Measurements from ENCODE around the gene KLF18. TPM values are rescaled to one million over a fixed set of nuclear protein-coding genes. Genes with fewer than 3 reads are reported as not detected.

Gene KLF18
- total RNA-seq, 1 experiment from 2014 or later = not detected

- Histone ChIP-seq H3K79me2 (ENCODE audit: low read depth) (no peaks in the 10 kb centered on the region), H3K9me3 (ENCODE audit: insufficient read depth, low read depth) (no peaks in the 10 kb centered on the region), H3K36me3 (ENCODE audit: low read depth) (no peaks in the 10 kb centered on the region), H3K4me1 (replicated peaks; ENCODE audit: insufficient read depth) (no peaks in the 10 kb centered on the region), H4K20me1 (ENCODE audit: insufficient read depth) (no peaks in the 10 kb centered on the region), H3K27ac (no peak overlapping the region), H3K4me3 (no peak overlapping the region), H3K9me2 (ENCODE audit: insufficient read depth) (no peaks in the 10 kb centered on the region), H3K4me2 (no peak overlapping the region), H3F3A (ENCODE audit: insufficient read depth, low read depth) (no peaks in the 10 kb centered on the region), H2AFZ (no peak overlapping the region), H3K27me3 (ENCODE audit: insufficient read depth, low read depth) (no peaks in the 10 kb centered on the region)
- POLR2A ChIA-PET (ENCODE audit: unreplicated experiment) = no interaction called here
- intact Hi-C loops (cut with micrococcal nuclease; ENCODE audit: unreplicated experiment) = no loop called here
- BruUV-seq (replicated peaks) = no TSS peak
- DNase-seq = no peak
- CTCF ChIA-PET = no interaction called here
- TF ChIP-seq, protein P1, sequence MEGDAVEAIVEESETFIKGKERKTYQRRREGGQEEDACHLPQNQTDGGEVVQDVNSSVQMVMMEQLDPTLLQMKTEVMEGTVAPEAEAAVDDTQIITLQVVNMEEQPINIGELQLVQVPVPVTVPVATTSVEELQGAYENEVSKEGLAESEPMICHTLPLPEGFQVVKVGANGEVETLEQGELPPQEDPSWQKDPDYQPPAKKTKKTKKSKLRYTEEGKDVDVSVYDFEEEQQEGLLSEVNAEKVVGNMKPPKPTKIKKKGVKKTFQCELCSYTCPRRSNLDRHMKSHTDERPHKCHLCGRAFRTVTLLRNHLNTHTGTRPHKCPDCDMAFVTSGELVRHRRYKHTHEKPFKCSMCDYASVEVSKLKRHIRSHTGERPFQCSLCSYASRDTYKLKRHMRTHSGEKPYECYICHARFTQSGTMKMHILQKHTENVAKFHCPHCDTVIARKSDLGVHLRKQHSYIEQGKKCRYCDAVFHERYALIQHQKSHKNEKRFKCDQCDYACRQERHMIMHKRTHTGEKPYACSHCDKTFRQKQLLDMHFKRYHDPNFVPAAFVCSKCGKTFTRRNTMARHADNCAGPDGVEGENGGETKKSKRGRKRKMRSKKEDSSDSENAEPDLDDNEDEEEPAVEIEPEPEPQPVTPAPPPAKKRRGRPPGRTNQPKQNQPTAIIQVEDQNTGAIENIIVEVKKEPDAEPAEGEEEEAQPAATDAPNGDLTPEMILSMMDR (conservative IDR thresholded peaks at IDR 0.05) = no peak
- no peak for TF ChIP-seq EZH2 (IDR thresholded peaks at IDR 0.05; ENCODE audit: low read depth)
These were observed 28.3 kb downstream of the KLF18 start for GRCh38 chr1:44113095-44113609.

DNA sequence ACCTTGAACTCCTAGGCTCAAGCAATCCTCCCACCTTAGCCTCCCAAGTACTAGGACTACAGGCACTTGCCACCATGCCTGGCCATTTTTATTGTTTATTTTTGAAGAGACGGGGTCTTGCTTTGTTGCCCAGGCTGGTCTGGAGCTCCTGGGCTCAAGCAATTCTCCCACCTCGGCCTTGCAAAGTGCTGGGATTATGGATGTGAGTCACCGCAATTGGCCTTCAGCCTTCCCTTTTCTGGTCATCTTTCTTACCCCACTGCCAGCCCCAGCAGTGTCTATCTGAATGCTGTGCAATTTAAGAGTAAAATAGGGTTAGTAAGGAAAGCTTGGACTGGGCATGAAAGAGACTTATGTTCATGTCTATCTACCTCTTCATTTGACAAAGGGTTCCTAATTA lies 28.9 kb downstream of the KLF18 start:
- intact Hi-C loops (cut with micrococcal nuclease; ENCODE audit: unreplicated experiment) = no loop called here
- Histone ChIP-seq H4K20me1 (ENCODE audit: insufficient read depth) (no peaks in the 10 kb centered on the region), H3F3A (ENCODE audit: insufficient read depth, low read depth) (no peaks in the 10 kb centered on the region), H3K4me3 (no peak overlapping the region), H3K9me3 (ENCODE audit: insufficient read depth, low read depth) (no peaks in the 10 kb centered on the region), H2AFZ (no peak overlapping the region), H3K4me2 (no peak overlapping the region), H3K27ac (no peak overlapping the region), H3K4me1 (replicated peaks; ENCODE audit: insufficient read depth) (no peaks in the 10 kb centered on the region), H3K9me2 (ENCODE audit: insufficient read depth) (no peaks in the 10 kb centered on the region), H3K27me3 (ENCODE audit: insufficient read depth, low read depth) (no peaks in the 10 kb centered on the region), H3K79me2 (ENCODE audit: low read depth) (no peaks in the 10 kb centered on the region), H3K36me3 (ENCODE audit: low read depth) (no peaks in the 10 kb centered on the region)
- ChIA-PET CTCF (no interaction called here), POLR2A (ENCODE audit: unreplicated experiment) (no interaction called here)
- no peak for DNase-seq
- BruUV-seq (replicated peaks) = no TSS peak
- TF ChIP-seq EZH2 (IDR thresholded peaks at IDR 0.05; ENCODE audit: low read depth) = no peak
- TF ChIP-seq, protein P1 (conservative IDR thresholded peaks at IDR 0.05) = no peak

DNA sequence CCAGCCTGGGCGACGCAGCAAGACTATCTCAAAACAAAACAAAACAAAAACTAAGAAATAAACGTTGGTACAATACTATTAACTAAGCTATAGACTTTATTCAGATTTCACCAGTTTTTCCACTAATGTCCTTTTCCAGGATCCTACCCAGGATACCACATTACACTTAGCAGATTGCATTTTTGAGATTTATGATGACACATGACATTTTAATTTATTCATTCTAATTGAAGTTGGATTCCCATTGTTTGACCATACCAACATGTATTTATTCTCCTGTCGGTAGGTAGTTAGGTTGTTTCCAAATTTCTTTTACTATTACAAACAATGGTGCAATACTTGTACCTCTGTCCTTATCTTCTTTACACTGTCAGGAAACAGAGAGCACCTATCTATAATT lies 29.6 kb downstream of the KLF18 start:
- H3K79me2 ChIP-seq (ENCODE audit: low read depth) = no peaks in the 10 kb centered on the region
- no TSS peak for BruUV-seq (replicated peaks)
- H3K4me1 ChIP-seq (replicated peaks; ENCODE audit: insufficient read depth) = no peaks in the 10 kb centered on the region
- no peaks in the 10 kb centered on the region for H3K9me3 ChIP-seq (ENCODE audit: insufficient read depth, low read depth)
- DNase-seq = no peak
- no peak overlapping the region for H3K4me3 ChIP-seq
- no peaks in the 10 kb centered on the region for H3F3A ChIP-seq (ENCODE audit: insufficient read depth, low read depth)
- no peaks in the 10 kb centered on the region for H3K9me2 ChIP-seq (ENCODE audit: insufficient read depth)
- H3K27me3 ChIP-seq (ENCODE audit: insufficient read depth, low read depth) = no peaks in the 10 kb centered on the region
- ChIA-PET CTCF (interaction anchor here (0.6 kb wide), 2 partner anchors 20 to 64 kb away, joined by 3 to 6 read pairs; no protein-coding TSS in a partner anchor), POLR2A (ENCODE audit: unreplicated experiment) (interaction anchor here (0.6 kb wide), 1 partner anchor 467 kb away, joined by 4 read pairs; no protein-coding TSS in a partner anchor)
- H4K20me1 ChIP-seq (ENCODE audit: insufficient read depth) = no peaks in the 10 kb centered on the region
- H2AFZ ChIP-seq = no peak overlapping the region
- H3K4me2 ChIP-seq = no peak overlapping the region
- intact Hi-C loops (cut with micrococcal nuclease; ENCODE audit: unreplicated experiment) = no loop called here
- H3K36me3 ChIP-seq (ENCODE audit: low read depth) = no peaks in the 10 kb centered on the region
- H3K27ac ChIP-seq = no peak overlapping the region
- TF ChIP-seq, protein P1 (conservative IDR thresholded peaks at IDR 0.05) = no peak
- no peak for TF ChIP-seq EZH2 (IDR thresholded peaks at IDR 0.05; ENCODE audit: low read depth)

Measured in PC-9 (cell line).